ENCODE measurements around the gene MDH2. TPM values are rescaled to one million over a fixed set of nuclear protein-coding genes. Genes with fewer than 3 reads are reported as not detected.

MDH2 gene
- total and polyA plus RNA-seq, 4 donors, result 33.6 to 275 (median 163) TPM

DNA sequence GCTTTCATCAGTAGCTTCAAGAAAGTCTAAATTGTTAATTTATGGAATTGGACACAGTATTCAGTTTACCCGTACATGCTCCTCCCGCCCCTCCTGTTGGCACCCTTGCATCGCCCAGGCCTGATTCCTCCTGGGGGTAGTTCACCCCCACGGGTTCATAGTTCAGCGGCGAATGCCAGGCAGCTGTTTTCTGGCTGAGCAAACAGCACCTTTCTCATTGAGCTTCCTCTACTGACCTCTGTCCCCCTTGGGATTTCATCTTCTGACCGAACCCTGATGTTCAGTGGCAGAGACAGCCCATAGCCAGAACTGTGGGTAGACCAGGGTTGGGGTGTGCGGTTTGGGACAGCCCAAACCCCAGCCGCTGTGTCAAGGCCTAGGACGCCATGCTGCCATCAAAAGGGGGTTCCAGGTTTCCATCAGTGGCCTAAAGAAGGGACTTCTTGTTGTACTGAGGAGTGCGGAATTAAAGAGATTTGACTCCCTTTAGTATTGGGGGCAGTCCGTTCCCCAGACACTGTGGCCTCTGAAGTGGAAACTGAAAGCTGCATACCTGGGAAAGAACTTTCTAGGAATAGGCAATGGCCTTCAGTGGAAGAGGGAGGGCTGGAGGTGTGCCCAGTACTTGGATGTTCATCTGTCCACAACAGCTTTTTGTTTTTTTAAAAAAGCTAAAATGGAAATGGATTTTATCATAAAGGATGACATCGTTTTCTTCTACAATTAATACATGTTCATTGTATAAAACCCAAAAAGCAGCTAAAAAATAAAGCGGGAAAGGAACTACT, 19.0 kb downstream of the MDH2 start (continued):
- TF ChIP-seq, protein P1, sequence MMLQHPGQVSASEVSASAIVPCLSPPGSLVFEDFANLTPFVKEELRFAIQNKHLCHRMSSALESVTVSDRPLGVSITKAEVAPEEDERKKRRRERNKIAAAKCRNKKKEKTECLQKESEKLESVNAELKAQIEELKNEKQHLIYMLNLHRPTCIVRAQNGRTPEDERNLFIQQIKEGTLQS (IDR thresholded peaks at IDR 0.05), result no peak
- TF ChIP-seq YY1 (IDR thresholded peaks at IDR 0.05), result no peak
- TF ChIP-seq RXRA (IDR thresholded peaks at IDR 0.05), result peak; percentile 66 to 70
- TF ChIP-seq HNF4A (conservative IDR thresholded peaks at IDR 0.05), result peak; percentile 60 to 69
- TF ChIP-seq, protein P2, sequence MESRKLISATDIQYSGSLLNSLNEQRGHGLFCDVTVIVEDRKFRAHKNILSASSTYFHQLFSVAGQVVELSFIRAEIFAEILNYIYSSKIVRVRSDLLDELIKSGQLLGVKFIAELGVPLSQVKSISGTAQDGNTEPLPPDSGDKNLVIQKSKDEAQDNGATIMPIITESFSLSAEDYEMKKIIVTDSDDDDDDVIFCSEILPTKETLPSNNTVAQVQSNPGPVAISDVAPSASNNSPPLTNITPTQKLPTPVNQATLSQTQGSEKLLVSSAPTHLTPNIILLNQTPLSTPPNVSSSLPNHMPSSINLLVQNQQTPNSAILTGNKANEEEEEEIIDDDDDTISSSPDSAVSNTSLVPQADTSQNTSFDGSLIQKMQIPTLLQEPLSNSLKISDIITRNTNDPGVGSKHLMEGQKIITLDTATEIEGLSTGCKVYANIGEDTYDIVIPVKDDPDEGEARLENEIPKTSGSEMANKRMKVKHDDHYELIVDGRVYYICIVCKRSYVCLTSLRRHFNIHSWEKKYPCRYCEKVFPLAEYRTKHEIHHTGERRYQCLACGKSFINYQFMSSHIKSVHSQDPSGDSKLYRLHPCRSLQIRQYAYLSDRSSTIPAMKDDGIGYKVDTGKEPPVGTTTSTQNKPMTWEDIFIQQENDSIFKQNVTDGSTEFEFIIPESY (IDR thresholded peaks at IDR 0.05), result no peak
- no peak for TF ChIP-seq HNF4G (IDR thresholded peaks at IDR 0.05)

- no peak for DNase-seq (ENCODE audit: low spot score)
These were observed 21.3 kb downstream of the MDH2 start for GRCh38 chr7:76069238-76069638.

More at GRCh38 chr7:76069238-76069638, 21.3 kb downstream of the MDH2 start:
- no peak for TF ChIP-seq CTCF (IDR thresholded peaks at IDR 0.05; ENCODE audit: low read depth, low read length, missing input control)
- TF ChIP-seq, protein P3, sequence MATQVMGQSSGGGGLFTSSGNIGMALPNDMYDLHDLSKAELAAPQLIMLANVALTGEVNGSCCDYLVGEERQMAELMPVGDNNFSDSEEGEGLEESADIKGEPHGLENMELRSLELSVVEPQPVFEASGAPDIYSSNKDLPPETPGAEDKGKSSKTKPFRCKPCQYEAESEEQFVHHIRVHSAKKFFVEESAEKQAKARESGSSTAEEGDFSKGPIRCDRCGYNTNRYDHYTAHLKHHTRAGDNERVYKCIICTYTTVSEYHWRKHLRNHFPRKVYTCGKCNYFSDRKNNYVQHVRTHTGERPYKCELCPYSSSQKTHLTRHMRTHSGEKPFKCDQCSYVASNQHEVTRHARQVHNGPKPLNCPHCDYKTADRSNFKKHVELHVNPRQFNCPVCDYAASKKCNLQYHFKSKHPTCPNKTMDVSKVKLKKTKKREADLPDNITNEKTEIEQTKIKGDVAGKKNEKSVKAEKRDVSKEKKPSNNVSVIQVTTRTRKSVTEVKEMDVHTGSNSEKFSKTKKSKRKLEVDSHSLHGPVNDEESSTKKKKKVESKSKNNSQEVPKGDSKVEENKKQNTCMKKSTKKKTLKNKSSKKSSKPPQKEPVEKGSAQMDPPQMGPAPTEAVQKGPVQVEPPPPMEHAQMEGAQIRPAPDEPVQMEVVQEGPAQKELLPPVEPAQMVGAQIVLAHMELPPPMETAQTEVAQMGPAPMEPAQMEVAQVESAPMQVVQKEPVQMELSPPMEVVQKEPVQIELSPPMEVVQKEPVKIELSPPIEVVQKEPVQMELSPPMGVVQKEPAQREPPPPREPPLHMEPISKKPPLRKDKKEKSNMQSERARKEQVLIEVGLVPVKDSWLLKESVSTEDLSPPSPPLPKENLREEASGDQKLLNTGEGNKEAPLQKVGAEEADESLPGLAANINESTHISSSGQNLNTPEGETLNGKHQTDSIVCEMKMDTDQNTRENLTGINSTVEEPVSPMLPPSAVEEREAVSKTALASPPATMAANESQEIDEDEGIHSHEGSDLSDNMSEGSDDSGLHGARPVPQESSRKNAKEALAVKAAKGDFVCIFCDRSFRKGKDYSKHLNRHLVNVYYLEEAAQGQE (IDR thresholded peaks at IDR 0.05), result no peak
- no peak for TF ChIP-seq HNF4A (conservative IDR thresholded peaks at IDR 0.05)
- TF ChIP-seq, protein P1 (IDR thresholded peaks at IDR 0.05), result no peak
- TF ChIP-seq RXRA (IDR thresholded peaks at IDR 0.05), result no peak
- no peak for TF ChIP-seq FOXA1 (IDR thresholded peaks at IDR 0.05)
- no peak for TF ChIP-seq MAX (IDR thresholded peaks at IDR 0.05)
- no peak for TF ChIP-seq SP1 (IDR thresholded peaks at IDR 0.05)
- no peak for TF ChIP-seq FOXA2 (IDR thresholded peaks at IDR 0.05)
- no peak for TF ChIP-seq EGR1 (IDR thresholded peaks at IDR 0.05; ENCODE audit: low read depth in 2 of 2)
- TF ChIP-seq, protein P2 (IDR thresholded peaks at IDR 0.05), result no peak
- TF ChIP-seq GABPA (IDR thresholded peaks at IDR 0.05 in 1 of 2, conservative IDR thresholded peaks at IDR 0.05 in 1 of 2), result no peak
- TF ChIP-seq JUND (IDR thresholded peaks at IDR 0.05), result no peak
- TF ChIP-seq TAF1 (conservative IDR thresholded peaks at IDR 0.05), result no peak
- H3K4me1 ChIP-seq (ENCODE audit: control insufficient read depth in 4 of 4, insufficient read depth in 4 of 4, low read length in 3 of 4), result peaks cover 0 to 8% (median 3%) of the 10 kb centered on the region in 4 donors
- no peak overlapping the region for H3K4me3 ChIP-seq (ENCODE audit: low read depth in 1 of 3, low read length in 3 of 3)
- no peak overlapping the region for H3K9ac ChIP-seq (ENCODE audit: low read depth in 1 of 2, low read length in 2 of 2)
- H3K36me3 ChIP-seq (ENCODE audit: control insufficient read depth in 4 of 4, insufficient read depth in 3 of 4, low read depth in 1 of 4, low read length in 3 of 4), result peaks cover 8 to 39% (median 27%) of the 10 kb centered on the region in 4 donors
- no peak overlapping the region for H3K27ac ChIP-seq (ENCODE audit: low read depth in 1 of 2, low read length in 2 of 2)
- H3K9me3 ChIP-seq (ENCODE audit: control insufficient read depth in 4 of 4, low read length in 3 of 4), result no peaks in the 10 kb centered on the region
- no peaks in the 10 kb centered on the region for H3K27me3 ChIP-seq (ENCODE audit: control insufficient read depth in 4 of 4, insufficient read depth in 4 of 4, low read length in 3 of 4)
- 65% methylated on average over 8 of the region's 8 CpGs for WGBS

Measured in liver (tissue), 9 donors.